Stimulated activated CD4-positive, alpha-beta T cell treated with anti-CD3 and anti-CD28 coated beads, Interleukin-1b, Interleukin-23, amount 100 ng/mL, for 4 hours (primary cell): Measurements from ENCODE around the gene BTBD16.

Experiments used
- DNase-seq, 2 donors: peaks; one replicate each; pipeline ENCODE4 v3.0.0-alpha.2; 2020; ENCODE audit warnings: low read depth in 2 of 2

Gene BTBD16

GRCh38 chr10:122373721-122374120, 102.6 kb downstream of the BTBD16 start:
- DNase-seq = no peak

DNA sequence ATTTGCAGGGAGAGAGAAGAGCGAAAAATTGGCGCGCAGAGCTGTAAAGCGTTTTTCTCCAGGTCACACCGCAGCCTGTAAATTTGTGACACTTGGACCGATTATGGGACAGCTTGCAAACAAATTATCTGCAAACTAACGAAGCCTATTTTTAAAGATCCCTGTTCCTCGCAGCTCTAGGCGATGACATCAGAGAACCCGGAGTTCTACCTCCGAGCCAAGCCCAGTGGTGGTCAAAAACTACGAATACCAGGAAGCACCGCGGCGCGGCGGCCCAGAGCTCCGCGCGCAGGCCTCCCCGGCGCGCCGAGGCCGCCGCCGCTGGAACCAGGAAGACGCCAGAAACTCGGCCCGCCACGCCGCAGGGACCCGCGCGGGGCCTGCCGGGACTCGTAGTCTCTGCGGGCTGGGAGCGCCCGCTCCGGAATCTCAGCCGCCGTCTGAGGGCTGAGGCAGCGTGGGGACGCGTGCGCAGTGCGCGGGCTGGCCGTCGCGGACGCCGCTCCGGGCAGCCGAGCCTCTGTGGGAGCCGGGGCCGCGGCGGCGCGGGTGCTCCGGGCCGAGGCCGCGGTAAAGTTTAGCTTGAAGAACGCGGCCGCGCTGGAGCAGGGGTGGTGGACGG, 103.3 kb downstream of the BTBD16 start, which contains the start of gene PLEKHA1:
Gene PLEKHA1, plus strand, starts transcription at position 472 of the 622 bp plus-strand sequence. CDS start 18,493 bp downstream, outside the sequence.
- DNase-seq = peak; percentile 88 to 90

- DNase-seq = peak; percentile 49 to 67
Observed at GRCh38 chr10:122374859-122375678, 104.0 kb downstream of the BTBD16 start.

DNA sequence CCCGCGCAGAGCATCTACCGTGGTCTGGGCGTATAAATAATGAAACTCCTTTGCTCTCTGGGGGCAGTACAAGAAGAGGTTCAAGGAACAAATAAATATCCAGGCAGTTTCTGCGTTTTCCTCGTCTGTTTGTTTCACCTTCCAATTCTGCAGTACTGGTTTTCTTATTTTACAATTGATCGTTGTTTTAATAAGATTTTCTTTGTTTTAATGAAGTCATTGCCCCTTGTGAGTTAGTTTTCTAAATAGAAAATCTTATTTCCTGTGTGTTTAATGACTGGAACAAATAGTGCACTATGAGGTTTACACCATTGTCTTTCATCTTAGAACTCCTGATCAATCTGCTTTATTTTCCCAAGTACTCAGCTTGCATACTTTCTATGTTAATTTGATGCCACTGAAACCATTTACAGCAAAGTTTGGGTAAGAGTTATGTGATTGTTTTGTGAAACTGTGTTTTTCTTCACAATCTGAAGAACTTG, 104.6 kb downstream of the BTBD16 start:
- no peak for DNase-seq

- DNase-seq = no peak
Observed at GRCh38 chr10:122376364-122376961, 105.4 kb downstream of the BTBD16 start.

DNA sequence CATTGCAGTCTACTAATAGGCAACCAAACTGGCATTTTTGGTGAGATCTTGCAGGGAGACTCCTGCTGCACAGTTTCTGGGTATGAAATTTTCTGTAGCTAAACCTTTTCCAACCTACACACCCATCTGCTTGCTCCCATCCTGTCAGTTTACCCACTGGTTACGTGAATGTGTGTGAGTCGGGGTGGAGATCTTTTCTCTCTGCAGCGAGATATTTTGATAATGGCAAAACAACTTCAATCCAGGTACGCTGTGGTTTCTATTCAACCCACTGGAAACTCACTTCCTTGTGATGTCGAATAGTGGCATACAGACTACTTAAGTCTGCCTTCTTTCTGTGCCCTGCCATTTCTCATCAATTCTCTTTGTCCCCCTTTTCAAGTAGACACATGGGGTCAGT, 107.9 kb downstream of the BTBD16 start:
- no peak for DNase-seq

DNA sequence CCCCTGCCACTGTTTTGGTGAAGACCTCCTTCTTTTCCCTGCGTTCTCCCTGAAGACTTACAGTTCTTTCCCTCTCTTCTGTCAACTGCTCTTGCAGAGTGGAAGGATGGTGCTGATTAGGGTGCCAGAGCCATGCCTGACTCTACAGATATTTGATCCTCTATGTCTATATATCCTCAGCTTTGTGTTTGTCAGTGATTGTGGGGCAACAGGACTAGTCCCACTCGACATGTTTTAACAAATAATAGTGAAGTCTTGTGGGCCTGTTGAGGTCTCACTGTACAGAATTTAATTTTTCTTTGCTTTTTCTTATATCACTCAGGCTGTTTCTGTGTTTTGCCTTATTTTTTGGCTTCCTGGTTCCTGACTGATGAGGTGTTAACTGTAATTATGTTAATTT, 108.4 kb downstream of the BTBD16 start:
- DNase-seq = no peak

GRCh38 chr10:122380703-122381102, 109.6 kb downstream of the BTBD16 start:
- no peak for DNase-seq

- no peak for DNase-seq
Observed at GRCh38 chr10:122381680-122382079, 110.6 kb downstream of the BTBD16 start.

- DNase-seq = no peak
Observed at GRCh38 chr10:122386514-122386913, 115.4 kb downstream of the BTBD16 start.

DNA sequence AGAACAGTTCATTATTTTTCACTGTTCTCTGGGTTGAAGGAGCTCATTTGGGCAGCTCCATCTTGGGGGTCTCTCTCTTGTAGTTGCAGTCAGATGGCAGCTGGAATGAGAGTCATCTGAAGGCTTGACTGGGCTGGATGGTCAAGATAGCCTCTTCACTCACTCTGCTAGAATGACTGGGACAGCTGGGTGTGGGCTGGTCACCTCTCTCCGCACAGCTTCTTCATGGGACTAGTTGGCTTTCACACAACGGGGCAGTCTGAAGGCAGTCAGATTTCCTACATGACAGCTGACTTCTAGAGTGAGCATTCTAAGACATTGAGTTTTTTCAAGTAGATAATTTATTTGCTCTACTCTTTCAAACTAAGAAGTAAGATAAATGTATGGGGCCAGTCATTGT, 116.5 kb downstream of the BTBD16 start:
- DNase-seq = no peak
